K562 (cell line): Measurements from ENCODE around the gene IMMP2L. TPM values are rescaled to one million over a fixed set of nuclear protein-coding genes. Genes with fewer than 3 reads are reported as not detected.

Experiments used
- BCLAF1 ChIP-seq, 2 experiments: fragments of 450-650 bp in 1 of 2; IDR thresholded peaks; 2 replicates each; pipeline ENCODE4 v1.6.1; 2011 to 2017; ENCODE audit warnings: low read depth in 2 of 2, antibody characterized with exemption in 1 of 2, borderline replicate concordance in 1 of 2, low read length in 1 of 2, mild to moderate bottlenecking in 1 of 2, mixed read lengths in 1 of 2; ENCODE audit not compliant: control insufficient read depth in 1 of 2
- CBX2 ChIP-seq: fragments of 200-600 bp; sonication (generic); IDR thresholded peaks from one replicate; pipeline ENCODE4 v1.6.1; 2012; ENCODE audit warnings: mild to moderate bottlenecking, low read length, inconsistent platforms; ENCODE audit not compliant: insufficient read depth, poor library complexity, severe bottlenecking
- KHSRP ChIP-seq: fragments of 450-650 bp; IDR thresholded peaks from 2 replicates; pipeline ENCODE4 v1.6.1; 2017
- MEF2A ChIP-seq: IDR thresholded peaks from 2 replicates; pipeline ENCODE4 v1.6.1; 2011; ENCODE audit warnings: low read depth, mild to moderate bottlenecking, low read length, moderate library complexity; ENCODE audit not compliant: control insufficient read depth
- MNT ChIP-seq, 2 experiments: fragments of 450-650 bp; conservative IDR thresholded peaks; 2 replicates each; pipeline ENCODE4 v1.6.1; 2017; ENCODE audit warnings: mild to moderate bottlenecking in 2 of 2, moderate library complexity in 2 of 2
- MTA2 ChIP-seq: fragments of 450-650 bp; IDR thresholded peaks from 2 replicates; pipeline ENCODE4 v1.6.1; 2016; ENCODE audit warnings: low read depth
- NCOR1 ChIP-seq: fragments of 450-650 bp; IDR thresholded peaks from 2 replicates; pipeline ENCODE4 v1.6.1; 2016; ENCODE audit warnings: mild to moderate bottlenecking, moderate library complexity
- PTRF ChIP-seq: fragments of 450-650 bp; IDR thresholded peaks from 2 replicates; pipeline ENCODE4 v1.6.1; 2016; ENCODE audit warnings: mild to moderate bottlenecking, missing genetic modification characterization, missing compliant biosample characterization
- TAF15 ChIP-seq: fragments of 200-400 bp; formaldehyde crosslinking; IDR thresholded peaks from 2 replicates; pipeline ENCODE4 v1.6.1; 2017; ENCODE audit warnings: mild to moderate bottlenecking, low read depth, low read length, moderate library complexity
- TAF9B ChIP-seq: fragments of 450-650 bp; IDR thresholded peaks from 2 replicates; pipeline ENCODE4 v1.6.1; 2018; ENCODE audit warnings: mild to moderate bottlenecking; ENCODE audit not compliant: partially characterized antibody
- TCF3 ChIP-seq: sonication (generic); formaldehyde crosslinking; IDR thresholded peaks from 2 replicates; pipeline ENCODE4 v1.4.0; 2020; ENCODE audit warnings: mild to moderate bottlenecking, missing genetic modification reagents
- ZBTB1 ChIP-seq: sonication (generic); formaldehyde crosslinking; IDR thresholded peaks from 2 replicates; pipeline ENCODE4 v1.8.1; 2023; ENCODE audit warnings: missing genetic modification reagents, low read depth, mild to moderate bottlenecking, borderline replicate concordance
- ZBTB49 ChIP-seq: sonication (generic); formaldehyde crosslinking; IDR thresholded peaks from 2 replicates; pipeline ENCODE4 v1.8.0; 2022; ENCODE audit warnings: missing genetic modification reagents, mild to moderate bottlenecking, borderline replicate concordance
- ZNF140 ChIP-seq: fragments of 250-450 bp; sonication (Bioruptor Pico); IDR thresholded peaks from 2 replicates; pipeline ENCODE4 v1.8.0; 2021; ENCODE audit warnings: moderate library complexity, mild to moderate bottlenecking, inconsistent platforms
- ZNF24 ChIP-seq: fragments of 450-650 bp; IDR thresholded peaks from 2 replicates; pipeline ENCODE4 v1.6.1; 2016
- polyA plus RNA-seq, 8 experiments: library from polyadenylated mRNA; depleted of rRNA in 4 of 8; stranded (reverse) in 5 of 8; unstranded in 3 of 8; fragments of >200 nt; fragmentation: Nextera tagmentation in 2 of 8; fragmentation: Illumina TruSeq in 1 of 8; extraction: Ambion mirVana in 2 of 8; extraction: Trizol in 1 of 8; gene quantifications; 2 replicates each; pipeline versions ENCODE4 v1.2.1 to v1.2.3, GENCODE V29; 2011 to 2014; ENCODE audit warnings: inconsistent platforms in 1 of 8, missing spikeins in 1 of 8
- total RNA-seq, 7 experiments: library from RNA; depleted of rRNA in 6 of 7; stranded (reverse); fragments of >200 nt in 6 of 7; fragmentation: Illumina TruSeq in 2 of 7; extraction: Trizol in 2 of 7; gene quantifications; 2 replicates each; pipeline versions ENCODE4 v1.2.1 to v1.2.3, GENCODE V29; 2011 to 2021; ENCODE audit warnings: low replicate concordance in 1 of 7
- TF ChIP-seq, protein P1 (sequence below): fragments of 450-650 bp; IDR thresholded peaks from 2 replicates; pipeline ENCODE4 v1.7.0; 2016; ENCODE audit warnings: borderline replicate concordance
- TF ChIP-seq, protein P2 (sequence below): sonication (generic); formaldehyde crosslinking; IDR thresholded peaks from 2 replicates; pipeline ENCODE4 v1.8.0; 2022; ENCODE audit warnings: mild to moderate bottlenecking, missing genetic modification reagents, borderline replicate concordance

Gene IMMP2L
- total and polyA plus RNA-seq, 9 of the 15 experiments (the other 6 are each of a cell fraction or from before 2014, with no cell fraction given) = 29.7 to 116 (median 53.0) TPM

DNA sequence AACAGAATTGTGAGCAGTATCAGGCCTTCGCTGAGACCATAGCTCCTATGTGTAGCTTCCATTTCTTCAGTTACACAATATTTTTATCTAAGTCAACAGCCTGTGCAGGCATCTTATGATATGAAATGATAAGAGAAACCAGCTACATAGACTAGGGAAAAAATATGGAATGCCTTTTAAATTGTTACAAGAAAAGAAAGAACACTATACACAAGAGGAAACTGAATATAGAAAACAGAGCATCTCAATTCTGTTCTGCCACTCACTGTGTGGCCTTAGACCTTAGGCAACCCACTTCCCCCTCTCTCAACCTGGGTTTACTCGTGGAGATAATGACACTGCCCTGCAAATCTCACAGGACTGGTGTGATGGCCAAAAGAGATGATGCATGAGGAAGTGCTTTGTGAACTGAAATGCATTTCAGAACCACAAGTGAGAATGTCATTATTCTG is 338.5 kb downstream of the IMMP2L start (continued):
- no peak for TF ChIP-seq ZBTB1 (CRISPR knock-in tag)
- TF ChIP-seq PTRF (tag) = no peak
- TF ChIP-seq, protein P1, sequence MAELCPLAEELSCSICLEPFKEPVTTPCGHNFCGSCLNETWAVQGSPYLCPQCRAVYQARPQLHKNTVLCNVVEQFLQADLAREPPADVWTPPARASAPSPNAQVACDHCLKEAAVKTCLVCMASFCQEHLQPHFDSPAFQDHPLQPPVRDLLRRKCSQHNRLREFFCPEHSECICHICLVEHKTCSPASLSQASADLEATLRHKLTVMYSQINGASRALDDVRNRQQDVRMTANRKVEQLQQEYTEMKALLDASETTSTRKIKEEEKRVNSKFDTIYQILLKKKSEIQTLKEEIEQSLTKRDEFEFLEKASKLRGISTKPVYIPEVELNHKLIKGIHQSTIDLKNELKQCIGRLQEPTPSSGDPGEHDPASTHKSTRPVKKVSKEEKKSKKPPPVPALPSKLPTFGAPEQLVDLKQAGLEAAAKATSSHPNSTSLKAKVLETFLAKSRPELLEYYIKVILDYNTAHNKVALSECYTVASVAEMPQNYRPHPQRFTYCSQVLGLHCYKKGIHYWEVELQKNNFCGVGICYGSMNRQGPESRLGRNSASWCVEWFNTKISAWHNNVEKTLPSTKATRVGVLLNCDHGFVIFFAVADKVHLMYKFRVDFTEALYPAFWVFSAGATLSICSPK = no peak
- TF ChIP-seq, protein P2, sequence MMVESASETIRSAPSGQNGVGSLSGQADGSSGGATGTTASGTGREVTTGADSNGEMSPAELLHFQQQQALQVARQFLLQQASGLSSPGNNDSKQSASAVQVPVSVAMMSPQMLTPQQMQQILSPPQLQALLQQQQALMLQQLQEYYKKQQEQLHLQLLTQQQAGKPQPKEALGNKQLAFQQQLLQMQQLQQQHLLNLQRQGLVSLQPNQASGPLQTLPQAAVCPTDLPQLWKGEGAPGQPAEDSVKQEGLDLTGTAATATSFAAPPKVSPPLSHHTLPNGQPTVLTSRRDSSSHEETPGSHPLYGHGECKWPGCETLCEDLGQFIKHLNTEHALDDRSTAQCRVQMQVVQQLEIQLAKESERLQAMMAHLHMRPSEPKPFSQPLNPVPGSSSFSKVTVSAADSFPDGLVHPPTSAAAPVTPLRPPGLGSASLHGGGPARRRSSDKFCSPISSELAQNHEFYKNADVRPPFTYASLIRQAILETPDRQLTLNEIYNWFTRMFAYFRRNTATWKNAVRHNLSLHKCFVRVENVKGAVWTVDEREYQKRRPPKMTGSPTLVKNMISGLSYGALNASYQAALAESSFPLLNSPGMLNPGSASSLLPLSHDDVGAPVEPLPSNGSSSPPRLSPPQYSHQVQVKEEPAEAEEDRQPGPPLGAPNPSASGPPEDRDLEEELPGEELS (CRISPR knock-in tag) = no peak
- no peak for TF ChIP-seq ZNF140 (CRISPR knock-in tag)
- peak in 1 of 2 experiments; percentile 42; a peak in 2 of 4 replicates for TF ChIP-seq MNT (conservative IDR thresholded peaks at IDR 0.05)
- TF ChIP-seq TCF3 (CRISPR knock-in tag) = peak; percentile 92
- TF ChIP-seq MEF2A = no peak
- TF ChIP-seq NCOR1 = peak; percentile 81
- peak; percentile 32; the same call in 1 of the 2 replicates for TF ChIP-seq ZNF24
- TF ChIP-seq TAF9B = peak; percentile 18
- no peak for TF ChIP-seq BCLAF1 (IDR thresholded peaks at IDR 0.05; ENCODE audit: borderline replicate concordance in 1 of 2, control insufficient read depth in 1 of 2, low read depth in 2 of 2, low read length in 1 of 2)
- peak; percentile 82 for TF ChIP-seq MTA2
- no peak for TF ChIP-seq CBX2
- no peak for TF ChIP-seq KHSRP
- no peak for TF ChIP-seq TAF15
- TF ChIP-seq ZBTB49 = no peak
